Heart left ventricle (tissue), 16 donors: ENCODE results near the gene CREBL2. TPM values are rescaled to one million over a fixed set of nuclear protein-coding genes. Genes with fewer than 3 reads are reported as not detected.
"Not testable (repeated sequence)": the region's sequence is repeated elsewhere in the genome, so short reads cannot be mapped to it uniquely, and the experiment has no call there.

Experiments used
- ATAC-seq, 4 donors: fragments of 200-7000 bp; cut with Tn5 transposase; one replicate each; pipeline ENCODE4 v1.9.1; 2020 to 2022; ENCODE audit warnings: moderate library complexity in 4 of 4, mild to moderate bottlenecking in 3 of 4, moderate number of reproducible peaks in 1 of 4
- DNase-seq, 5 donors: peaks; one replicate each; pipeline ENCODE4 v3.0.0-alpha.2; 2020
- H3K27ac ChIP-seq, 12 donors: fragments of 200-600 bp; sonication (generic) in 4 of 12; one replicate each; pipeline versions ENCODE4 v1.5.0 to v1.8.0; 2016 to 2022; ENCODE audit warnings: mild to moderate bottlenecking in 2 of 12
- H3K27me3 ChIP-seq, 9 donors: fragments of 200-600 bp; sonication (generic) in 2 of 9; one replicate each; pipeline versions ENCODE4 v1.5.1 to v1.8.0; 2016 to 2022; ENCODE audit warnings: mild to moderate bottlenecking in 3 of 9
- H3K36me3 ChIP-seq, 9 donors: fragments of 200-600 bp; sonication (generic) in 2 of 9; one replicate each; pipeline versions ENCODE4 v1.5.0 to v1.8.0; 2018 to 2022; ENCODE audit warnings: mild to moderate bottlenecking in 2 of 9
- H3K4me1 ChIP-seq, 12 donors: fragments of 200-600 bp; sonication (generic) in 4 of 12; one replicate each; pipeline versions ENCODE4 v1.5.0 to v1.8.0; 2016 to 2022; ENCODE audit warnings: mild to moderate bottlenecking in 3 of 12
- H3K4me3 ChIP-seq, 12 donors: fragments of 200-600 bp; sonication (generic) in 4 of 12; one replicate each; pipeline versions ENCODE4 v1.5.0 to v1.8.0; 2017 to 2022; ENCODE audit warnings: mild to moderate bottlenecking in 9 of 12, moderate library complexity in 4 of 12
- H3K9me3 ChIP-seq, 12 donors: fragments of 200-600 bp; sonication (generic) in 4 of 12; one replicate each; pipeline versions ENCODE4 v1.5.0 to v1.8.0; 2016 to 2022; ENCODE audit warnings: mild to moderate bottlenecking in 1 of 12
- CTCF ChIP-seq, 12 donors: fragments of 200-600 bp; sonication (generic) in 4 of 12; IDR thresholded peaks; one replicate each; pipeline versions ENCODE4 v1.5.0 to v1.8.0; 2018 to 2022; ENCODE audit warnings: antibody characterized with exemption in 12 of 12, mild to moderate bottlenecking in 5 of 12
- POLR2A ChIP-seq, 2 donors: fragments of 450-650 bp; IDR thresholded peaks; one replicate each; pipeline ENCODE4 v1.6.1; 2017; ENCODE audit warnings: antibody characterized with exemption in 2 of 2, mild to moderate bottlenecking in 2 of 2, moderate library complexity in 2 of 2
- WGBS, 4 donors: extraction: QIAGEN DNeasy Blood & Tissue Kit in 2 of 4; methylation state at CpG; one replicate each; pipeline versions ENCODE4 v1.1.5 to v1.1.7; 2013 to 2018; 5-methylcytosine and 5-hydroxymethylcytosine counted together
- intact Hi-C, 10 donors: fragments of 100-400 bp; cut with DNase I; formaldehyde crosslinking; loops; one replicate each; pipeline versions ENCODE4 v1.11.1 to v1.14.2; 2022
- polyA plus RNA-seq, 2 donors: library from polyadenylated mRNA; stranded (reverse); fragments of 200-250 nt; gene quantifications; one replicate each; pipeline ENCODE4 v1.2.3, GENCODE V29; 2013
- total RNA-seq, 9 donors: library from RNA; depleted of rRNA in 2 of 9; stranded (reverse); fragments of >200 nt in 2 of 9; fragmentation: NEBNext Ultra II Directional in 3 of 9; extraction: Animal tissue kit (Norgen Biotek cat#: 25700) in 3 of 9; gene quantifications; one replicate each; pipeline versions ENCODE4 v1.1.0 to v1.2.4, GENCODE V29; 2016 to 2023
- donor health status: ischemic (EF 13 %, LVEDD 7.1; RV severe dilation, severe dysfunction).
- donor health status: healthy with polysubstance abuse.
- donor health status: DM: no; HTN: yes; CAD: no.
- donor health status: DM: no; HTN: no; CAD: no.
- donor health status: ischemic (EF 25% LVEDD 6.9; RV normal size, moderate dysfunction).
- donor health status: ischemic (EF 25% LVEDD 5.7; RV mildly dilated, moderate dysfunction).
- donor health status: healthy.
- donor health status: DM: yes; HTN: yes; CAD: no.
- donor health status: ischemic (EF 35%, LVEDD 5.7; RV mildly dilated, moderate dysfunction).
- donor health status: nonischemic (EF 11% LVEDD 7.7; RV severe dilation, severe dysfunction).
- donor health status: DM: yes; HTN: yes; CAD: no.
- donor health status: PGD.
- donor health status: ischemic (EF 29% LVEDD 5.4; RV normal size, mild dysfunction).
- donor health status: nonischemic (EF 23%, LVEDD 6.1; RV moderate dilation, normal function).

Gene CREBL2
- total and polyA plus RNA-seq, 11 donors = 8.8 to 30.0 (median 17.8) TPM

- intact Hi-C loops = no loop called here
- DNase-seq (no peak), ATAC-seq (no peak)
- peaks cover 0 to 67% (median 65%) of the 10 kb centered on the region in 9 donors for H3K36me3 ChIP-seq
- H3K4me3 ChIP-seq = no peak overlapping the region
- peaks cover 0 to 19% (median 2%) of the 10 kb centered on the region in 12 donors for H3K9me3 ChIP-seq
- H3K27ac ChIP-seq = no peak overlapping the region
- TF ChIP-seq CTCF (IDR thresholded peaks at IDR 0.05) (no peak), POLR2A (IDR thresholded peaks at IDR 0.05) (no peak)
- 96 to 100% (median 97%) methylated on average over 1 of the region's 1 CpG for WGBS, 4 donors
- no peaks in the 10 kb centered on the region for H3K4me1 ChIP-seq
- H3K27me3 ChIP-seq = no peaks in the 10 kb centered on the region
These were observed 25.0 kb downstream of the CREBL2 start for GRCh38 chr12:12636641-12637040.

DNA sequence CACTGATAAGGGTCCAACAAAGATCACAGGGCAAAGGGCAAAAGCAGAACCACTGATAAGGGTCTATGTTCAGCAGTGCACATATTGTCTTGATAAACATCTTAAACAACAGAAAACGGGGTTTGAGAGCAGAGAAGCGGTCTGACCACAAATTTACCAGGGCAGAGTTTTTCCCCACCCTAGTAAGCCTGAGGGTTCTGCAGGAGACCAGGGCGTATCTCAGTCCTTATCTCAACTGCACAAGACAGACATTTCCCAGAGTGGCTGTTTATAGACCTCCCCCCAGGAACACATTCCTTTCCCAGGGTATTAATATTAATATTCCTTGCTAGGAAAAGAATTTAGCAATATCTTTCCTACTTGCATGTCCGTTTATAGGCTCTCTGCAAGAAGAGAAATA, 28.3 kb downstream of the CREBL2 start:
- intact Hi-C loops, H3K4me3 ChIP-seq, H3K27ac ChIP-seq, H3K4me1 ChIP-seq, DNase-seq, ATAC-seq, H3K27me3 ChIP-seq: not testable (repeated sequence)
- H3K9me3 ChIP-seq = peaks cover 0 to 19% (median 2%) of the 10 kb centered on the region in 12 donors
- 91 to 97% (median 94%) methylated on average over 4 of the region's 4 CpGs for WGBS, 4 donors
- H3K36me3 ChIP-seq = peaks cover 0 to 96% (median 85%) of the 10 kb centered on the region in 9 donors

GRCh38 chr12:12641650-12642049, 30.0 kb downstream of the CREBL2 start:
- DNase-seq = no peak
- Histone ChIP-seq H3K4me1 (no peaks in the 10 kb centered on the region), H3K36me3 (peaks cover 0 to 81% (median 69%) of the 10 kb centered on the region in 9 donors), H3K4me3 (no peak overlapping the region), H3K9me3 (peaks cover 0 to 19% (median 2%) of the 10 kb centered on the region in 12 donors), H3K27me3 (no peaks in the 10 kb centered on the region), H3K27ac (no peak overlapping the region)
- 96 to 97% (median 96%) methylated on average over 2 of the region's 2 CpGs for WGBS, 4 donors
- ATAC-seq = no peak
- intact Hi-C loops = no loop called here
- no peak for TF ChIP-seq CTCF (IDR thresholded peaks at IDR 0.05)
- no peak for TF ChIP-seq POLR2A (IDR thresholded peaks at IDR 0.05)

DNA sequence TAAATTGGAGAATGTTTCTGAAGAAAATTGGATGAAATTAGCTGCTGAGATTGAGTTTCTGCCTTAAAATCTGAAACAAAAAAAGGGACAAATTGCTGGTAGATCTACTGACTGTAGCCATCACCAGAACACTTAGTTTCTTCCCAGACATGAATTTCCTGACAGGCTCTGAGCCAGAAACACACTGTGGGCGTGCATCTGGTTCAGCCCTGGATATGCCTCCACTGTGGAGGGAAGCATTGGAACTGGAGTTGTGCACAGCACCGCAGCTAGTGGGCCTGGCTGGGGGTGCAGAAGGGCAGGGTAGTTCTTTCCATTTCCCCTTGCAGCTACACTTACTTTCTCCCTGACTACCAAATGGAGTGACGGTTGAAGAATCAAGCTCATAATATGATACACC, 31.2 kb downstream of the CREBL2 start:
- Histone ChIP-seq H3K27me3 (no peaks in the 10 kb centered on the region), H3K36me3 (peaks cover 0 to 68% (median 56%) of the 10 kb centered on the region in 9 donors), H3K4me3 (no peak overlapping the region), H3K4me1 (no peaks in the 10 kb centered on the region), H3K9me3 (peaks cover 0 to 24% (median 6%) of the 10 kb centered on the region in 12 donors), H3K27ac (no peak overlapping the region)
- ATAC-seq = no peak
- intact Hi-C loops = no loop called here
- TF ChIP-seq POLR2A (IDR thresholded peaks at IDR 0.05) (no peak), CTCF (IDR thresholded peaks at IDR 0.05) (no peak)
- DNase-seq = no peak
- 84 to 91% (median 86%) methylated on average over 3 of the region's 3 CpGs for WGBS, 4 donors

DNA sequence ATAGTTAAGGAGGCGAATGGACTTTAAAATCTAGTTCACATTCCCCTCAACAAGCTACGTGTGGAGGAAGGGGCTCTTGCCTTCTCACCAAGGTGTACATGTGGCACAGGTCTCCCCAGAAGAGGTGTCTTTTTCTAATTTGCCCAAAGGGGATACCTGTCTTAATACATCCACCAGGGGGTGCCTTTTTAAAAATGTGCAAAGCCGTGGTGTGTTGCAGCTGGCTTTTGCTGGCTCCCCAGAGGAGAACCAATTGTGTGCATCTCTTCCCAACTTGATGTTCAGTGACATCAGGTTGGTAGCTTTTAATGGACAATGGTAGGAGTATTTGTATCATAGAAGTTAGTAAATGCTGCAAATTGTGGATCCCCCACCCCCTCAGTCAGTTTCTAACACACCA, 33.8 kb downstream of the CREBL2 start:
- Histone ChIP-seq H3K4me1 (no peaks in the 10 kb centered on the region), H3K36me3 (peaks cover 0 to 46% (median 32%) of the 10 kb centered on the region in 9 donors), H3K9me3 (peaks cover 0 to 33% (median 21%) of the 10 kb centered on the region in 12 donors), H3K27ac (no peak overlapping the region), H3K27me3 (no peaks in the 10 kb centered on the region), H3K4me3 (no peak overlapping the region)
- DNase-seq (no peak), ATAC-seq (no peak)
- intact Hi-C loops = loop anchor here in 1 of 10 donors (5.0 kb wide), 1 partner anchor 92 kb away; no protein-coding TSS in a partner anchor
- TF ChIP-seq POLR2A (IDR thresholded peaks at IDR 0.05) (no peak), CTCF (IDR thresholded peaks at IDR 0.05) (peak; percentile 23 to 51 (median 36))
- 70 to 79% (median 72%) methylated on average over 3 of the region's 3 CpGs for WGBS, 4 donors

- not testable (repeated sequence) for H3K4me3 ChIP-seq, H3K4me1 ChIP-seq, ATAC-seq, H3K27me3 ChIP-seq, DNase-seq, H3K27ac ChIP-seq
- Histone ChIP-seq H3K9me3 (peaks cover 0 to 32% (median 21%) of the 10 kb centered on the region in 12 donors), H3K36me3 (peaks cover 0 to 41% (median 29%) of the 10 kb centered on the region in 9 donors)
- intact Hi-C loops = loop anchor here in 1 of 10 donors (5.0 kb wide), 1 partner anchor 91 kb away; no protein-coding TSS in a partner anchor
- WGBS, 4 donors = 94 to 97% (median 96%) methylated on average over 6 of the region's 6 CpGs
These were observed 34.3 kb downstream of the CREBL2 start for GRCh38 chr12:12645968-12646367.
